Aorta (tissue), 5 donors: ENCODE measurements around the gene PSMB9. TPM values are rescaled to one million over a fixed set of nuclear protein-coding genes. Genes with fewer than 3 reads are reported as not detected.

Experiments
- ATAC-seq: fragments of 200-7000 bp; cut with Tn5 transposase; one replicate; pipeline ENCODE4 v1.9.1; 2022; ENCODE audit warnings: moderate library complexity; ENCODE audit not compliant: low FRiP score
- DNase-seq, 2 donors: peaks; one replicate each; pipeline ENCODE4 v3.0.0-alpha.2; 2020
- H3K27ac ChIP-seq, 2 donors: one replicate each; pipeline ENCODE4 v1.5.1; 2013; ENCODE audit warnings: low read length in 2 of 2, mild to moderate bottlenecking in 2 of 2, moderate library complexity in 2 of 2, control low read depth in 1 of 2, inconsistent platforms in 1 of 2, low read depth in 1 of 2
- H3K27me3 ChIP-seq, 2 donors: one replicate each; pipeline ENCODE4 v1.6.1; 2013; ENCODE audit warnings: control low read depth in 1 of 2, low read length in 1 of 2, mild to moderate bottlenecking in 1 of 2, moderate library complexity in 1 of 2; ENCODE audit not compliant: insufficient read depth in 2 of 2, control insufficient read depth in 1 of 2
- H3K36me3 ChIP-seq, 2 donors: one replicate each; pipeline ENCODE4 v1.6.1; 2013; ENCODE audit warnings: control low read depth in 1 of 2, low read length in 1 of 2, mild to moderate bottlenecking in 1 of 2; ENCODE audit not compliant: insufficient read depth in 2 of 2, control insufficient read depth in 1 of 2
- H3K4me1 ChIP-seq, 2 donors: one replicate each; pipeline ENCODE4 v1.6.1; 2013; ENCODE audit warnings: low read length in 2 of 2, control low read depth in 1 of 2, mild to moderate bottlenecking in 1 of 2, moderate library complexity in 1 of 2; ENCODE audit not compliant: insufficient read depth in 2 of 2, control insufficient read depth in 1 of 2
- H3K4me3 ChIP-seq, 2 donors: one replicate each; pipeline ENCODE4 v1.5.1; 2013; ENCODE audit warnings: low read length in 2 of 2, control low read depth in 1 of 2, mild to moderate bottlenecking in 1 of 2
- H3K9me3 ChIP-seq: one replicate; pipeline ENCODE4 v1.6.1; 2013; ENCODE audit warnings: mild to moderate bottlenecking, low read length; ENCODE audit not compliant: control insufficient read depth
- WGBS, 2 donors: extraction: QIAGEN DNeasy Blood & Tissue Kit; methylation state at CpG; one replicate each; pipeline ENCODE4 v1.1.7; 2013; 5-methylcytosine and 5-hydroxymethylcytosine counted together
- intact Hi-C, 2 donors: fragments of 100-400 bp; cut with DNase I; formaldehyde crosslinking; loops; one replicate each; pipeline versions ENCODE4 v1.14.2 to v1.15.0; 2022
- polyA plus RNA-seq, 2 donors: library from polyadenylated mRNA; stranded (reverse); fragments of 200-250 nt; gene quantifications; one replicate each; pipeline ENCODE4 v1.2.3, GENCODE V29; 2013
- total RNA-seq, 2 donors: library from RNA; stranded (reverse); fragmentation: NEBNext Ultra II Directional; extraction: Animal tissue kit (Norgen Biotek cat#: 25700); gene quantifications; one replicate each; pipeline ENCODE4 v1.2.1, GENCODE V29; 2021
- donor health status: healthy with polysubstance abuse.
- donor health status: Bipolar disorder and iron deficiency.
- donor health status: DM: no; HTN: no; CAD: no.
- donor health status: DM: no; HTN: no; CAD: no.
- donor health status: DM: yes; HTN: yes; CAD: no.

PSMB9 gene
- total and polyA plus RNA-seq, 4 donors: 24.9 to 42.8 (median 33.3) TPM

GRCh38 chr6:32843331-32843978 is 10.5 kb upstream of the PSMB9 start:
- Histone ChIP-seq H3K27me3 (no peaks in the 10 kb centered on the region), H3K36me3 (peaks cover 0 to 5% of the 10 kb centered on the region in 2 donors), H3K27ac (peak overlapping the region in 1 of 2 donors; percentile 69), H3K4me3 (peak overlapping the region; percentile 60 to 62), H3K4me1 (no peaks in the 10 kb centered on the region), H3K9me3 (no peaks in the 10 kb centered on the region)
- intact Hi-C loops: loop anchor here in 1 of 2 donors (5.0 kb wide), 1 partner anchor 129 kb away; no protein-coding TSS in a partner anchor
- DNase-seq (no peak), ATAC-seq (no peak)
- WGBS, 2 donors: 9 to 10% methylated on average over 28 of the region's 28 CpGs

DNA sequence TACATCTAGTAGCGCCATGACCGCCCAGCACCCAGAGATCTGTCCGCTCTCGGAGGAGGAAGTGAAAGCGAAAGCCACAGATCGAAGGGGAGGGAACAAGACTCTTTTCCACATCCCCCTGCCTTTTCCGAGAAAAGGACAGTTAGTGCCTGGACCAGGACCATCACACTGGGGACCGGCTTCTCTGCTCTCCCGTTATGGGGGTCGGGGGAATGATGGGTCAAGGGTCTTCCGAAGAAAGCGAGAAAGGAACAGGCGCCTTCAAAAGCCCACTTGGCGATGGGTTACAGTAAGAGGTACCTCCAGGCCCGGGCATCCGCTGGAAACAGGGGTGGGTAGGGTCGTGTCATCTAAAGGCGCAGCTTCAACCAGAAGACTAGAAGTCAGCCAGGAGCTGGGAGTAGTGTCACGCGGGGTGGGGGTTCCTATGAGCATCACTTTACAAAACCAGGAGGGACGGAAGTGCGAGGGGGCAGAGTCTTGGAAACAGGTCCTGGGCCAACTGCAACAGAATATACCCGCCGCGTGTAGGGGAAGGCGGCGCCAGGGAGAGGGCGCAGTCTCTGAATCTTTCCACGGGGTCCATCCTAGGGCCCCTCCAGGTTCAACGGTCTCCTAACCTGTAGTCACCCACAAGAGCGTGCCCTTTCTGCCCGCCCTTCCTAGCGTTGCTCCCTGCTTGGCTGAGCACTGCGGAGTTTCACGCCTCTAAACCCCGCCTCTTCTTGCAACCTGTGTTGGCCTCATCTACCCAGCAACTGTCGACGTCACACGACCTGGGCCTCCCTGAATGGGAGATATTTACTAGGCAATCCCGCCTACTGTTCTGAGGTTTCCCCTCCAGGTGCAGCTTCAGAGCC is 9.8 kb upstream of the PSMB9 start, which contains the start of gene PSMB8:
Gene PSMB8, minus strand, starts transcription at position 69 of the 860 bp plus-strand sequence. Its CDS starts 51 bp downstream, at position 18.
- intact Hi-C loops: loop anchor here in 1 of 2 donors (5.0 kb wide), 1 partner anchor 128 kb away; no protein-coding TSS in a partner anchor
- peaks cover 0 to 5% of the 10 kb centered on the region in 2 donors for H3K36me3 ChIP-seq

GRCh38 chr6:32844839-32845383 is 9.1 kb upstream of the PSMB9 start:
- DNase-seq (no peak), ATAC-seq (no peak)
- Histone ChIP-seq H3K4me1 (no peaks in the 10 kb centered on the region), H3K9me3 (no peaks in the 10 kb centered on the region), H3K27ac (no peak overlapping the region), H3K36me3 (peaks cover 0 to 7% of the 10 kb centered on the region in 2 donors), H3K4me3 (no peak overlapping the region), H3K27me3 (no peaks in the 10 kb centered on the region)
- 44 to 45% methylated on average over 19 of the region's 19 CpGs for WGBS, 2 donors
- intact Hi-C loops: loop anchor here in 1 of 2 donors (5.0 kb wide), 1 partner anchor 127 kb away; no protein-coding TSS in a partner anchor

More for the DNA sequence above, 9.8 kb upstream of the PSMB9 start, which contains the start of gene PSMB8:
- Histone ChIP-seq H3K27me3 (no peaks in the 10 kb centered on the region), H3K27ac (peak within 1 kb of the TSS in 1 of 2 donors; percentile 69), H3K9me3 (no peaks in the 10 kb centered on the region), H3K4me1 (no peaks in the 10 kb centered on the region), H3K4me3 (peak within 1 kb of the TSS; percentile 60 to 62)
- 0 to 1% methylated on average over 36 to 40 of the region's 40 CpGs for WGBS, 2 donors
- DNase-seq (peak; percentile 98), ATAC-seq (peak; percentile 97)

GRCh38 chr6:32845384-32845884 is 8.6 kb upstream of the PSMB9 start:
- ATAC-seq (no peak), DNase-seq (no peak)
- WGBS, 2 donors: 88 to 91% methylated on average over 10 of the region's 10 CpGs
- H3K9me3 ChIP-seq: no peaks in the 10 kb centered on the region
- intact Hi-C loops: no loop called here
- H3K4me3 ChIP-seq: no peak overlapping the region
- no peaks in the 10 kb centered on the region for H3K27me3 ChIP-seq
- peaks cover 0 to 11% of the 10 kb centered on the region in 2 donors for H3K36me3 ChIP-seq
- no peaks in the 10 kb centered on the region for H3K4me1 ChIP-seq
- H3K27ac ChIP-seq: no peak overlapping the region

DNA sequence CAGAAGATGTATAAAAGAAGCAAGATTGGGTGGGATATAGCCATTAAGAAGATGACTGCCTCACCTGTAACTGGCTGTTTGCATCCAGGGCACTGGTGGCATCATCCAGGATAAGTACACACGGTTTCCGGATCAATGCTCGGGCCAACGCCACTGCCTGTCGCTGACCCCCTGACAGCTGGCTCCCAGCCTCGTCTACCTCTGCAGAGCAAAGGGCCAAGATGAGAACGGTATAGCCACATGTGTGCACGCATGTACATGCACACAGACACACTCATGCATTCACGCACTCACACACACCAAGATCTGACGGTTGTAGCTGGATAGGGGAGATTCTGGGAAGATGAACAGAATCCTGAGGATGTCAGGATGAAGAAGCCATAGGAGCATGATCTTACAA is 7.0 kb upstream of the PSMB9 start:
- H3K4me3 ChIP-seq: no peak overlapping the region
- no peaks in the 10 kb centered on the region for H3K27me3 ChIP-seq
- intact Hi-C loops: no loop called here
- H3K4me1 ChIP-seq: no peaks in the 10 kb centered on the region
- H3K36me3 ChIP-seq: peaks cover 0 to 11% of the 10 kb centered on the region in 2 donors
- no peak overlapping the region for H3K27ac ChIP-seq
- no peaks in the 10 kb centered on the region for H3K9me3 ChIP-seq
- no peak for DNase-seq
- 92% methylated on average over 10 of the region's 10 CpGs for WGBS, 2 donors
- no peak for ATAC-seq

- no peak for ATAC-seq
- WGBS, 2 donors: 91 to 92% methylated on average over 8 of the region's 8 CpGs
- H3K36me3 ChIP-seq: peaks cover 0 to 11% of the 10 kb centered on the region in 2 donors
Measured at GRCh38 chr6:32847795-32848194, 6.2 kb upstream of the PSMB9 start.

GRCh38 chr6:32849126-32849525 is 4.9 kb upstream of the PSMB9 start:
- 78 to 81% methylated on average over 6 of the region's 6 CpGs for WGBS, 2 donors

More at GRCh38 chr6:32847795-32848194, 6.2 kb upstream of the PSMB9 start:
- DNase-seq: no peak
- intact Hi-C loops: no loop called here
- no peaks in the 10 kb centered on the region for H3K27me3 ChIP-seq
- H3K4me1 ChIP-seq: no peaks in the 10 kb centered on the region
- H3K27ac ChIP-seq: no peak overlapping the region
- no peak overlapping the region for H3K4me3 ChIP-seq
- H3K9me3 ChIP-seq: no peaks in the 10 kb centered on the region

GRCh38 chr6:32851025-32851424 is 3.0 kb upstream of the PSMB9 start:
- no peaks in the 10 kb centered on the region for H3K9me3 ChIP-seq
- H3K4me3 ChIP-seq: no peak overlapping the region
- H3K36me3 ChIP-seq: peaks cover 0 to 11% of the 10 kb centered on the region in 2 donors
- H3K4me1 ChIP-seq: no peaks in the 10 kb centered on the region
- H3K27ac ChIP-seq: no peak overlapping the region
- ATAC-seq (no peak), DNase-seq (no peak)
- WGBS, 2 donors: 93 to 97% methylated on average over 4 of the region's 4 CpGs
- intact Hi-C loops: no loop called here
- H3K27me3 ChIP-seq: no peaks in the 10 kb centered on the region

More at GRCh38 chr6:32849126-32849525, 4.9 kb upstream of the PSMB9 start:
- H3K27me3 ChIP-seq: no peaks in the 10 kb centered on the region
- no peak for ATAC-seq
- H3K4me3 ChIP-seq: no peak overlapping the region
- no peak overlapping the region for H3K27ac ChIP-seq
- H3K36me3 ChIP-seq: peaks cover 0 to 11% of the 10 kb centered on the region in 2 donors
- H3K9me3 ChIP-seq: no peaks in the 10 kb centered on the region
- no peak for DNase-seq
- H3K4me1 ChIP-seq: no peaks in the 10 kb centered on the region
- intact Hi-C loops: no loop called here
